ENCODE data around the gene ZBTB32. TPM values are rescaled to one million over a fixed set of nuclear protein-coding genes. Genes with fewer than 3 reads are reported as not detected.

Gene ZBTB32
- not detected in 2 replicates for total RNA-seq

GRCh38 chr19:35704218-35704617, at the start of gene ZBTB32:
Gene ZBTB32, plus strand, starts transcription at chr19:35704558. Its CDS starts 10,069 bp downstream, at chr19:35714627.

DNA sequence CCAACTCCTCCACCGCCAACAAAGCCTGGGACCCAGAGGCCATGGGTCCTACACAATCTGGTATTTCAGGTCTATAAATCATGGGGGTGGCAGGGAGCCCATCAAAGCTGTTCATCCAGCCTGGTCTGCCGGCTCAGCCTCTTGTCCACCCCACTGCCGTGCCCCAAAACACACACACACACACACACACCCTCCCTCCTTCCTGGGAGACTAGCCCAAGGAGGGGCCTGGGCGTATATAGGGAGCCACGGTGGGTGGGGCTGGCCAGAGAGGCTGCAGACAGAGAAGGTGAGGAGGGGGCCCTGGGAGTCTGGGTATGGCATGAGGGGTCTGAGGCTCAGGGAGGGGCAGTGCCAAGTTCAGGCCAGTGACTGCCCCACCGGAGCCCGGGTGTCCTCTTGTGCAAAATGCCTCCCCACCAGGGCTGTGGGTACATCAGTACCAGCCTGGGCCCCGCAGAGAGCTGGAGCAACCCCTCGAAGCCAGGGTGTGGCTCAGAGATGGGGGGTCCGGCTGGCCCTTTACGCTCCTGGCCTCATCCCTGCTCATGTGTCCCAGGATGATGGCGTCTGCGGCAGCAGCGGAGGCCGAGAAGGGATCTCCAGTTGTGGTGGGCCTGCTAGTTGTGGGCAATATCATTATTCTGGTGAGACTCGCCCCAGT, 38.0 kb upstream of the ZBTB32 start, which contains the start of gene UPK1A:
TSS of gene UPK1A (plus strand) at position 267 of the 663 bp plus-strand sequence. CDS start at position 563, 296 bp downstream.

DNA sequence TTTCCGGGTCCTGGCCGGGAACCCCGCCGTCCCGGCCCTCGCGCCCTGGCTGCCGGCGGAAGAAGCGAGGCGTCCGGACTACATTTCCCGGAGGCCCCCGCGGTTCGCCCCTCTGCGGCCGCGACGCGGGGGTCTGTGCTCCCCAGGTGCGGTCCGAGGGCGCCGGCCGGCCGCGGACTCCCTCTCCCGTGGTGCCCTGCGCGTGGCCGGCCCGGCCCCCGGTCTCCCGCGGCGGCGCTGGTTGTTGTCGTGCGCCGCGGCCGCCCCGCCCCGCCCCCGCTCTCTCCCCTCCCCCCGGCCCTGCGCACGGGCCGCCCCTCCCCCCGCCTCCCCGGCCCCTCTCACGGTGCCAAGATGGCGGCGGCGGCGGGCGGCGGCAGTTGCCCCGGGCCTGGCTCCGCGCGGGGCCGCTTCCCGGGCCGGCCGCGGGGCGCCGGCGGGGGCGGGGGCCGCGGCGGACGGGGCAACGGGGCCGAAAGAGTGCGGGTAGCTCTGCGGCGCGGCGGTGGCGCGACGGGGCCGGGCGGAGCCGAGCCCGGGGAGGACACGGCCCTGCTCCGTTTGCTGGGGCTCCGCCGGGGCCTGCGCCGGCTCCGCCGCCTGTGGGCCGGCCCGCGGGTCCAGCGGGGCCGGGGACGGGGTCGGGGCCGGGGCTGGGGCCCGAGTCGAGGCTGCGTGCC, 13.4 kb downstream of the ZBTB32 start, which contains the start of gene KMT2B:
TSS of gene KMT2B (plus strand) at position 339 of the 680 bp plus-strand sequence. CDS start at position 355, 16 bp downstream.

DNA sequence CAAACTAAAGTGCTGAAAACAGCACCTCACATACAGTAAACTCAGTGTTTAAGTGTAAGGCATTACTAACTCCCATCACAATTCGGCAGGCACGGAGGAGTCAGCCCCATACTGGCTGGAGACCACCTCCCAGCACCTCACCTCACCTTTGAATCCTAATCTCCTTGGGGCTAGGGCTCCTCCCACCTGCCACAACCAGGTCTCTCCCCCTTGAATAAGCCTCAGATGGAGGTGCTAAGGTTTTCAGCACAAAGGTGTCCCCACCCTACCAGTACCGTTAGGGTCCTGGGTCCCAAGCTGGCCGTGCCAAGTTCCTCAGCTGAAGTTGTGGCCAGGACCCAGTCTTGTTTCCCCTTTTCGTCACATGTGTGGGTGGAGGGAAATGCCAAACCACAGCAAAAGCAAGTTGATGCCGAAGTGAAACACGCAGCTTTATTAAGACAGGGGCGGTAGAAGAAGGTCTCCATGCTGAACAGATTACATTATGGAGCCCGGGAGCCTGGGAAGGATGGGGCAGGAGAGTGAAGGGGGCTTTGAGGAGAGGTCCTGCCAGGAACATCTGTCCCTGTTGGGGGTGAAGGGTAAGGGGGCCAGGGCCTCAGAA, 37.9 kb downstream of the ZBTB32 start, which contains the start of gene IGFLR1:
TSS of gene IGFLR1 (minus strand) at position 332 of the 604 bp plus-strand sequence. CDS start 1,272 bp downstream, outside the sequence.

GRCh38 chr19:35745328-35746086, 41.1 kb downstream of the ZBTB32 start, which contains the start of the genes PSENEN and U2AF1L4:
Gene PSENEN, plus strand, starts transcription at chr19:35745651. Its CDS starts 280 bp downstream, at chr19:35745931.
Gene U2AF1L4, minus strand, starts transcription at chr19:35745418. Its CDS starts 27 bp downstream, at chr19:35745391.

DNA sequence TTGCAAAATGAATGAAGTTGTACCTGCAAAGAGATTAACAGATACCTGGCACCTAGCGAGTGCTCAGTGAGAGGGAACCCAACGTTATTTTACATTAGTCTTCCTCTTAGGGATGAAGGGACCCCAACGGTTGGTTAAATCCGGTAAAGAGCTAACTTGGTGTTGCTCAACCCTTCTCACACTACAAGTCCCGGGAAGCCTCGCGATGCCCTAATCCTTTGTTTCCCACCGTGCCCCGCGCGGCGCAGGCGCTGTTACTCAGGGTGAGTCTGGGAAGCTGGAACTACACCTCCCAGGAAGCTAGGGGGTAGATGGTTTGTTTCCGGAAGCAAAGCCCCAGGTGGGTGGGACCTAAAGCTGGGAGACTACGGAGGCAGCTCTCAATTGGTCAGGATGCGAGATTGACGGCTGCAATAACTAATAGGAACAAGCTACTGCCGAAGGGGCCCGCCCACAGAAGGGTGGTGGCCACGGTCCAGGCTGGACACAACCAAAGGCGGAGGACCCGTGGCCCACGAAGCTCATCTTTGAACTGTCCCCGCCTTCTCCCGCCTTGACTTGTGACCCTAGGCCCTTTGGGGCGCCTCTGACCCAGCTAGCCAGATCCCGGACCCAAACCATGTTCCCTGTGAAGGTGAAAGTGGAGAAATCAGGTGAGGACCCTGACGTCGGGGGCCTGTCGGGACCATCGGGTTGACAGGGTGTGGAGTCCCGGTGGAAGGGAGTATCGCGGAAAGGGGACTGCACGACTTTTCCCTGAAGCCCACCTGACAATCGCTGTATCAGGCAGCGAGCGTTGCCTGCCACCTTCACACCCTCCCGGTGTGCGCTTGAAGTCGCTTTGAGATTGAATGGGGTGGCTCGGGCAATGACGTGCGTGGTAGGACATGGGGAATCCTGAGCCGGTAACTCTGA, 44.0 kb downstream of the ZBTB32 start, which contains the start of gene LIN37:
TSS of gene LIN37 (plus strand) at position 471 of the 915 bp plus-strand sequence. CDS start at position 620, 149 bp downstream.

DNA sequence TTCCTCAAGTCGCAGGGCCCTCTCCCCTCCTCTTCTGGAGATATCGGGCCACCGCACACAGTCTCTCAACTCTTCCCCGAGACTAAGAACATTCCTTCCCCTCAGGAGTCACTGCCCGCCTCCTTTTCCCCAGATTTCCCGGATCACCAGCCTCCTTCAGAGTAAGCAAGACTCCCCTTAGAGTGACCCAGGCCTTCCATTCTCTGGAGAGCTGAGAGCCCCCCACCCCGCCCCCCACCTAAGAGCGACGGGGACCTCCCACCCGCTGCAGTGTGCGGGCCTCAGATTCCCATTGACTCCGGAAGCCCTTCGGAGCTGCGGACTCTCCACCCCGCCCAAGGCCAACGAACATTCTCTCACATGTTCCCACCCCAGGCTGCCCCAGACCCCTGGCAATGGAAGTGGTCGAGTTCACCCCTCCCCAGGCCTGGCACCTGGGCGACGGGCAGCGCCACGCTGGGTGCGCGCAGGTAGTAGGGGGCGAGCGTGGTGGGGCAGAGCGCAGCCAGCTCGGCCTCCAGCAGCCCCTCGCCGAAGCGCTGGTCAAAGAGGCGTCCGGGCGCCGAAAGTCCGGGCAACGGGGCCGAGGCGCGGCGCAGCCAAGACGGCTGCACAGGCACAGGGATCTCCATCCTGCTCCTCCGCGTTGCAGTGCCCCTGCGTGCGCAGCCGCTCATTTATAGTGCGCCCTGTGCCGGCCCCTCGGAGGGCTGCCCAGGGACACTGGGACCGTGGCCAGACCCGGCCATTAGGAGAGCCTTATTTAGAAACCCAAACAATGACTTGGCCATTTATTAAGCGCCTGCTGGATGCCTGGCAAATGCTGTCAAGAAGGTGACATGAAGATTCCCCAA, 52.2 kb downstream of the ZBTB32 start, which contains the start of gene HSPB6:
TSS of gene HSPB6 (minus strand) at position 653 of the 854 bp plus-strand sequence. CDS start at position 632, 21 bp downstream.

GRCh38 chr19:35757749-35758608, 53.6 kb downstream of the ZBTB32 start, which contains the start of gene PROSER3:
Gene PROSER3, plus strand, starts transcription at chr19:35758176. Its CDS starts 40 bp downstream, at chr19:35758216.

Other genes with a start within 250 kb of the ZBTB32 start
- 1.4 and 4.2 TPM in 2 replicates for gene KRTDAP, start 214.1 kb upstream of the ZBTB32 start, total RNA-seq
- 317 and 408 TPM in 2 replicates for gene DMKN, start 190.9 kb upstream of the ZBTB32 start, total RNA-seq
- gene SBSN, start 176.2 kb upstream of the ZBTB32 start, total RNA-seq = 1.1 and 3.4 TPM in 2 replicates
- gene GAPDHS, start 171.1 kb upstream of the ZBTB32 start, total RNA-seq = not detected in 2 replicates
- gene TMEM147, start 158.9 kb upstream of the ZBTB32 start, total RNA-seq = 127 and 137 TPM in 2 replicates
- not detected in 2 replicates for gene ATP4A, start 140.9 kb upstream of the ZBTB32 start, total RNA-seq
- gene PMIS2, start 118.4 kb upstream of the ZBTB32 start, total RNA-seq = not detected in 2 replicates
- gene HAUS5, start 91.8 kb upstream of the ZBTB32 start, total RNA-seq = 11.0 and 13.1 TPM in 2 replicates
- 75.7 and 96.4 TPM in 2 replicates for gene RBM42, start 75.5 kb upstream of the ZBTB32 start, total RNA-seq
- 0.23 and 3.9 TPM in 2 replicates for gene ETV2, start 62.8 kb upstream of the ZBTB32 start, total RNA-seq
- gene COX6B1, start 56.2 kb upstream of the ZBTB32 start, total RNA-seq = 481 and 564 TPM in 2 replicates
- not detected in 2 replicates for gene UPK1A, start 38.0 kb upstream of the ZBTB32 start, total RNA-seq
- 6.4 and 13.0 TPM in 2 replicates for gene KMT2B, start 13.4 kb downstream of the ZBTB32 start, total RNA-seq
- gene IGFLR1, start 37.9 kb downstream of the ZBTB32 start, total RNA-seq = 2.3 and 11.4 TPM in 2 replicates
- gene U2AF1L4, start 40.9 kb downstream of the ZBTB32 start, total RNA-seq = 10.5 and 12.1 TPM in 2 replicates
- gene PSENEN, start 41.1 kb downstream of the ZBTB32 start, total RNA-seq = 28.4 and 34.8 TPM in 2 replicates
- gene LIN37, start 44.0 kb downstream of the ZBTB32 start, total RNA-seq = 7.6 and 49.7 TPM in 2 replicates
- 0.15 TPM in 1 of 2 replicates, not detected in the other for gene HSPB6, start 52.5 kb downstream of the ZBTB32 start, total RNA-seq
- 8.4 and 11.7 TPM in 2 replicates for gene PROSER3, start 53.6 kb downstream of the ZBTB32 start, total RNA-seq
- 0.94 and 3.1 TPM in 2 replicates for gene ARHGAP33, start 71.0 kb downstream of the ZBTB32 start, total RNA-seq
- gene PRODH2, start 108.3 kb downstream of the ZBTB32 start, total RNA-seq = not detected in 2 replicates
- not detected in 2 replicates for gene NPHS1, start 147.9 kb downstream of the ZBTB32 start, total RNA-seq
- gene KIRREL2, start 152.4 kb downstream of the ZBTB32 start, total RNA-seq = 0.08 and 0.23 TPM in 2 replicates
- gene APLP1, start 164.0 kb downstream of the ZBTB32 start, total RNA-seq = 0.42 and 2.0 TPM in 2 replicates
- gene NFKBID, start 196.0 kb downstream of the ZBTB32 start, total RNA-seq = 2.3 and 4.2 TPM in 2 replicates
- not detected in 2 replicates for gene HCST, start 198.0 kb downstream of the ZBTB32 start, total RNA-seq
- not detected in 2 replicates for gene TYROBP, start 203.7 kb downstream of the ZBTB32 start, total RNA-seq
- gene LRFN3, start 231.8 kb downstream of the ZBTB32 start, total RNA-seq = 9.1 and 12.7 TPM in 2 replicates